Mesenchymal stem cell (in vitro differentiated cells and primary cell): Measurements from ENCODE around the gene S100A7A.
"Not testable (repeated sequence)": the region's sequence is repeated elsewhere in the genome, so short reads cannot be mapped to it uniquely, and the experiment has no call there.

Source experiments
- DNase-seq: peaks from one replicate; pipeline ENCODE4 v3.0.0-alpha.2; 2013
- H2AFZ ChIP-seq: one replicate; pipeline ENCODE4 v1.6.1; 2013; ENCODE audit warnings: low read depth, mild to moderate bottlenecking, control low read depth, inconsistent platforms, low read length, moderate library complexity
- H2AK5ac ChIP-seq: 2 replicates; pipeline ENCODE4 v1.6.1; 2013; ENCODE audit warnings: low read length, moderate library complexity, mild to moderate bottlenecking, inconsistent platforms; ENCODE audit not compliant: severe bottlenecking
- H2BK120ac ChIP-seq: one replicate; pipeline ENCODE4 v1.6.1; 2013; ENCODE audit warnings: low read depth, mild to moderate bottlenecking, inconsistent platforms, low read length, moderate library complexity
- H2BK12ac ChIP-seq, 2 experiments: one replicate each; pipeline ENCODE4 v1.6.1; 2013; ENCODE audit warnings: inconsistent platforms in 2 of 2, low read length in 2 of 2, mild to moderate bottlenecking in 2 of 2, moderate library complexity in 2 of 2, control low read depth in 1 of 2
- H2BK15ac ChIP-seq: one replicate; pipeline ENCODE4 v1.6.1; 2013; ENCODE audit warnings: mild to moderate bottlenecking, low read depth, inconsistent platforms; ENCODE audit not compliant: poor library complexity, severe bottlenecking
- H2BK5ac ChIP-seq: 2 replicates; pipeline ENCODE4 v1.6.1; 2013; ENCODE audit warnings: low read depth, mild to moderate bottlenecking, low read length, control low read depth, inconsistent platforms; ENCODE audit not compliant: poor library complexity, severe bottlenecking
- H3K14ac ChIP-seq, 2 experiments: one replicate each; pipeline ENCODE4 v1.6.1; 2013; ENCODE audit warnings: inconsistent platforms in 2 of 2, low read length in 2 of 2, control low read depth in 1 of 2, mild to moderate bottlenecking in 1 of 2, moderate library complexity in 1 of 2
- H3K18ac ChIP-seq, 2 experiments: one replicate each; pipeline ENCODE4 v1.6.1; 2013; ENCODE audit warnings: inconsistent platforms in 2 of 2, low read length in 2 of 2, control low read depth in 1 of 2, low read depth in 1 of 2, mild to moderate bottlenecking in 1 of 2
- H3K23ac ChIP-seq, 2 experiments: one replicate each; pipeline ENCODE4 v1.6.1; 2013; ENCODE audit warnings: inconsistent platforms in 2 of 2, low read length in 2 of 2, mild to moderate bottlenecking in 2 of 2, moderate library complexity in 2 of 2, control low read depth in 1 of 2
- H3K27ac ChIP-seq: 2 replicates; pipeline ENCODE4 v1.5.1; 2013; ENCODE audit warnings: mild to moderate bottlenecking, moderate library complexity, low read length, control low read depth, inconsistent platforms; ENCODE audit not compliant: poor library complexity, severe bottlenecking
- H3K27me3 ChIP-seq, 2 experiments: 2 replicates each; pipeline versions ENCODE4 v1.6.1 to v1.7.0; 2013; ENCODE audit warnings: low read length in 2 of 2, mild to moderate bottlenecking in 2 of 2, moderate library complexity in 2 of 2, control low read depth in 1 of 2, inconsistent platforms in 1 of 2; ENCODE audit not compliant: control insufficient read depth in 1 of 2, insufficient read depth in 1 of 2
- H3K36me3 ChIP-seq, 2 experiments: 2 replicates each; pipeline versions ENCODE4 v1.6.1 to v1.7.0; 2013; ENCODE audit warnings: low read length in 2 of 2, control low read depth in 1 of 2, inconsistent platforms in 1 of 2, low read depth in 1 of 2, mild to moderate bottlenecking in 1 of 2; ENCODE audit not compliant: insufficient read depth in 2 of 2, control insufficient read depth in 1 of 2
- H3K4ac ChIP-seq, 2 experiments: one replicate each; pipeline ENCODE4 v1.6.1; 2013; ENCODE audit warnings: inconsistent platforms in 2 of 2, low read length in 2 of 2, mild to moderate bottlenecking in 2 of 2, moderate library complexity in 2 of 2, control low read depth in 1 of 2, low read depth in 1 of 2
- H3K4me1 ChIP-seq: 2 replicates; pipeline ENCODE4 v1.6.1; 2013; ENCODE audit warnings: low read depth, low read length, control low read depth; ENCODE audit not compliant: control insufficient read depth, insufficient read depth
- H3K4me2 ChIP-seq: 2 replicates; pipeline ENCODE4 v1.6.1; 2013; ENCODE audit warnings: low read length, mild to moderate bottlenecking, inconsistent platforms; ENCODE audit not compliant: poor library complexity, severe bottlenecking
- H3K4me3 ChIP-seq, 2 experiments: 2 replicates each; pipeline versions ENCODE4 v1.5.1 to v1.7.0; 2013; ENCODE audit warnings: low read length in 2 of 2, mild to moderate bottlenecking in 2 of 2, control low read depth in 1 of 2, low read depth in 1 of 2; ENCODE audit not compliant: insufficient read depth in 1 of 2
- H3K79me1 ChIP-seq: replicated peaks from 2 replicates; pipeline ENCODE4 v1.6.1; 2013; ENCODE audit warnings: mild to moderate bottlenecking, control low read depth, low read length, inconsistent platforms; ENCODE audit not compliant: poor library complexity, severe bottlenecking
- H3K9ac ChIP-seq: 2 replicates; pipeline ENCODE4 v1.7.0; 2013; ENCODE audit warnings: mild to moderate bottlenecking, low read length, moderate library complexity
- H3K9me3 ChIP-seq: 2 replicates; pipeline ENCODE4 v1.7.0; 2013; ENCODE audit warnings: mild to moderate bottlenecking, low read length; ENCODE audit not compliant: control insufficient read depth
- H4K8ac ChIP-seq: one replicate; pipeline ENCODE4 v1.6.1; 2013; ENCODE audit warnings: inconsistent platforms, mild to moderate bottlenecking, low read length, moderate library complexity
- H4K91ac ChIP-seq: one replicate; pipeline ENCODE4 v1.6.1; 2013; ENCODE audit warnings: mild to moderate bottlenecking, low read length, inconsistent platforms
- WGBS: methylation state at CpG from one replicate; pipeline ENCODE4 v1.1.7; 2013; ENCODE audit warnings: mixed read lengths; 5-methylcytosine and 5-hydroxymethylcytosine counted together

Gene S100A7A

GRCh38 chr1:153417136-153417888 lies 992 bp downstream of the S100A7A start:
- H2BK12ac ChIP-seq = no peak overlapping the region
- no peaks in the 10 kb centered on the region for H3K36me3 ChIP-seq
- no peak overlapping the region for H4K91ac ChIP-seq
- no peak overlapping the region for H3K14ac ChIP-seq
- H2BK15ac ChIP-seq = no peak overlapping the region
- H3K27ac ChIP-seq = no peak overlapping the region
- WGBS = 61% methylated on average over 9 of the region's 12 CpGs
- H3K79me1 ChIP-seq = no peaks in the 10 kb centered on the region
- H4K8ac ChIP-seq = no peak overlapping the region
- H3K4me1 ChIP-seq = no peaks in the 10 kb centered on the region
- H3K27me3 ChIP-seq = peaks cover 3 to 23% of the 10 kb centered on the region in 2 experiments
- no peak overlapping the region for H3K23ac ChIP-seq
- H3K4me3 ChIP-seq = no peak overlapping the region
- H3K9ac ChIP-seq = no peak overlapping the region
- no peak overlapping the region for H2BK120ac ChIP-seq
- H2AFZ ChIP-seq = no peak overlapping the region
- no peak overlapping the region for H2AK5ac ChIP-seq
- H3K4ac ChIP-seq = no peak overlapping the region
- H3K9me3 ChIP-seq = no peaks in the 10 kb centered on the region
- H2BK5ac ChIP-seq = no peak overlapping the region
- no peak overlapping the region for H3K18ac ChIP-seq
- no peak overlapping the region for H3K4me2 ChIP-seq
- no peak for DNase-seq

GRCh38 chr1:153418758-153419435 lies 2.6 kb downstream of the S100A7A start:
- not testable (repeated sequence) for H2BK12ac ChIP-seq, H3K23ac ChIP-seq, DNase-seq, H2BK5ac ChIP-seq, H2AK5ac ChIP-seq, H3K4me2 ChIP-seq, H3K18ac ChIP-seq, H3K14ac ChIP-seq, H3K36me3 ChIP-seq, H4K8ac ChIP-seq, H3K9ac ChIP-seq, H3K4me1 ChIP-seq, H4K91ac ChIP-seq, H3K27ac ChIP-seq, H3K9me3 ChIP-seq, H2AFZ ChIP-seq, H2BK15ac ChIP-seq, H3K4ac ChIP-seq, H3K79me1 ChIP-seq, H3K4me3 ChIP-seq, H2BK120ac ChIP-seq
- 52% methylated on average over 6 of the region's 7 CpGs for WGBS
- peaks cover 3 to 23% of the 10 kb centered on the region in 2 experiments for H3K27me3 ChIP-seq

- H3K4me2 ChIP-seq, H4K8ac ChIP-seq, DNase-seq, H3K79me1 ChIP-seq, H3K18ac ChIP-seq, H3K23ac ChIP-seq, H3K14ac ChIP-seq, H3K4ac ChIP-seq, H3K36me3 ChIP-seq, H3K9me3 ChIP-seq, H3K4me1 ChIP-seq, H2AFZ ChIP-seq, H2BK5ac ChIP-seq, H2BK120ac ChIP-seq, H2BK12ac ChIP-seq, H3K4me3 ChIP-seq, H3K9ac ChIP-seq, H3K27ac ChIP-seq, H2AK5ac ChIP-seq, H2BK15ac ChIP-seq: not testable (repeated sequence)
- Histone ChIP-seq H4K91ac (peak overlapping the region; percentile 20), H3K27me3 (peaks cover 3 to 23% of the 10 kb centered on the region in 2 experiments)
- 20% methylated on average over 2 of the region's 2 CpGs for WGBS
Measured at GRCh38 chr1:153419436-153419793, 3.1 kb downstream of the S100A7A start.

GRCh38 chr1:153420306-153420705 lies 4.0 kb downstream of the S100A7A start:
- peaks cover 3 to 23% of the 10 kb centered on the region in 2 experiments for H3K27me3 ChIP-seq
- no peak overlapping the region for H3K23ac ChIP-seq
- H2BK15ac ChIP-seq = no peak overlapping the region
- no peaks in the 10 kb centered on the region for H3K4me1 ChIP-seq
- no peak overlapping the region for H4K8ac ChIP-seq
- no peak overlapping the region for H3K4ac ChIP-seq
- no peaks in the 10 kb centered on the region for H3K79me1 ChIP-seq
- H3K36me3 ChIP-seq = no peaks in the 10 kb centered on the region
- no peak overlapping the region for H3K4me2 ChIP-seq
- H2BK12ac ChIP-seq = no peak overlapping the region
- no peak overlapping the region for H3K27ac ChIP-seq
- no peak overlapping the region for H3K18ac ChIP-seq
- H2BK5ac ChIP-seq = no peak overlapping the region
- no peak overlapping the region for H3K14ac ChIP-seq
- H3K9me3 ChIP-seq = no peaks in the 10 kb centered on the region
- no peak overlapping the region for H2AFZ ChIP-seq
- no peak overlapping the region for H2AK5ac ChIP-seq
- no peak overlapping the region for H3K9ac ChIP-seq
- no peak for DNase-seq
- H3K4me3 ChIP-seq = no peak overlapping the region
- H4K91ac ChIP-seq = no peak overlapping the region
- H2BK120ac ChIP-seq = no peak overlapping the region
- WGBS = 70% methylated on average over 2 of the region's 2 CpGs
